ENCODE data around the gene CLSTN2. TPM values are rescaled to one million over a fixed set of nuclear protein-coding genes. Genes with fewer than 3 reads are reported as not detected.

The CLSTN2 gene
- total RNA-seq, 4 donors from 2014 or later = 13.4 to 21.3 (median 19.4) TPM

- no peak for DNase-seq (ENCODE audit: low spot score in 2 of 2)
- no peaks in the 10 kb centered on the region for H3K27me3 ChIP-seq
- H3K9me3 ChIP-seq = no peaks in the 10 kb centered on the region
- peaks cover 0 to 16% (median 0%) of the 10 kb centered on the region in 4 donors for H3K4me1 ChIP-seq
- peak overlapping the region in 1 of 4 donors; percentile 28 for H3K27ac ChIP-seq
- H3K36me3 ChIP-seq = no peaks in the 10 kb centered on the region
- TF ChIP-seq CTCF (IDR thresholded peaks at IDR 0.05) = no peak
- no peak for TF ChIP-seq POLR2A (IDR thresholded peaks at IDR 0.05)
- no peak for TF ChIP-seq EP300 (IDR thresholded peaks at IDR 0.05)
- no peak overlapping the region for H3K4me3 ChIP-seq
- 77 to 83% methylated on average over 1 of the region's 1 CpG for WGBS, 2 donors
Observed at GRCh38 chr3:140545197-140545596, 610.2 kb downstream of the CLSTN2 start.

- WGBS, 2 donors = 15 to 18% methylated on average over 2 of the region's 2 CpGs
- no peaks in the 10 kb centered on the region for H3K9me3 ChIP-seq
- H3K36me3 ChIP-seq = no peaks in the 10 kb centered on the region
- no peak for DNase-seq (ENCODE audit: low spot score in 2 of 2)
- no peak overlapping the region for H3K4me3 ChIP-seq
- H3K4me1 ChIP-seq = peaks cover 0 to 16% (median 0%) of the 10 kb centered on the region in 4 donors
- TF ChIP-seq CTCF (IDR thresholded peaks at IDR 0.05) = no peak
- no peak for TF ChIP-seq POLR2A (IDR thresholded peaks at IDR 0.05)
- TF ChIP-seq EP300 (IDR thresholded peaks at IDR 0.05) = no peak
- peak overlapping the region in 1 of 4 donors; percentile 28 for H3K27ac ChIP-seq
- H3K27me3 ChIP-seq = no peaks in the 10 kb centered on the region
Observed at GRCh38 chr3:140545756-140546155, 610.8 kb downstream of the CLSTN2 start.

GRCh38 chr3:140546649-140547048 lies 611.7 kb downstream of the CLSTN2 start:
- TF ChIP-seq EP300 (IDR thresholded peaks at IDR 0.05) (no peak), POLR2A (IDR thresholded peaks at IDR 0.05) (no peak)

GRCh38 chr3:140552403-140552802 lies 617.4 kb downstream of the CLSTN2 start:
- Histone ChIP-seq H3K27ac (no peak overlapping the region), H3K4me3 (no peak overlapping the region), H3K36me3 (no peaks in the 10 kb centered on the region), H3K4me1 (no peaks in the 10 kb centered on the region), H3K27me3 (no peaks in the 10 kb centered on the region), H3K9me3 (no peaks in the 10 kb centered on the region)
- TF ChIP-seq EP300 (IDR thresholded peaks at IDR 0.05) = no peak
- no peak for TF ChIP-seq CTCF (IDR thresholded peaks at IDR 0.05)
- no peak for TF ChIP-seq POLR2A (IDR thresholded peaks at IDR 0.05)
- DNase-seq (ENCODE audit: low spot score in 2 of 2) = no peak
- WGBS, 2 donors = 89 to 97% methylated on average over 2 of the region's 2 CpGs

More at GRCh38 chr3:140546649-140547048, 611.7 kb downstream of the CLSTN2 start:
- Histone ChIP-seq H3K36me3 (no peaks in the 10 kb centered on the region), H3K27me3 (no peaks in the 10 kb centered on the region), H3K27ac (no peak overlapping the region), H3K9me3 (no peaks in the 10 kb centered on the region), H3K4me1 (peaks cover 0 to 16% (median 0%) of the 10 kb centered on the region in 4 donors), H3K4me3 (no peak overlapping the region)
- no peak for DNase-seq (ENCODE audit: low spot score in 2 of 2)
- WGBS, 2 donors = 64 to 69% methylated on average over 6 of the region's 6 CpGs

- no peak for DNase-seq (ENCODE audit: low spot score in 2 of 2)
- Histone ChIP-seq H3K4me3 (no peak overlapping the region), H3K27ac (no peak overlapping the region), H3K36me3 (no peaks in the 10 kb centered on the region), H3K4me1 (no peaks in the 10 kb centered on the region), H3K27me3 (no peaks in the 10 kb centered on the region), H3K9me3 (no peaks in the 10 kb centered on the region)
- no peak for TF ChIP-seq POLR2A (IDR thresholded peaks at IDR 0.05)
- no peak for TF ChIP-seq EP300 (IDR thresholded peaks at IDR 0.05)
- no peak for TF ChIP-seq CTCF (IDR thresholded peaks at IDR 0.05)
- WGBS, 2 donors = 91 to 95% methylated on average over 4 to 5 of the region's 5 CpGs
Observed at GRCh38 chr3:140552898-140553297, 617.9 kb downstream of the CLSTN2 start.

GRCh38 chr3:140553591-140553990 lies 618.6 kb downstream of the CLSTN2 start:
- Histone ChIP-seq H3K4me3 (no peak overlapping the region), H3K4me1 (no peaks in the 10 kb centered on the region), H3K36me3 (no peaks in the 10 kb centered on the region), H3K27me3 (no peaks in the 10 kb centered on the region), H3K27ac (no peak overlapping the region), H3K9me3 (no peaks in the 10 kb centered on the region)
- TF ChIP-seq CTCF (IDR thresholded peaks at IDR 0.05) (no peak), EP300 (IDR thresholded peaks at IDR 0.05) (no peak), POLR2A (IDR thresholded peaks at IDR 0.05) (no peak)
- DNase-seq (ENCODE audit: low spot score in 2 of 2) = no peak
- 84 to 91% methylated on average over 4 of the region's 4 CpGs for WGBS, 2 donors

All from tibial nerve (tissue), 4 donors.